Endothelial cell of umbilical vein (primary cell): Measurements from ENCODE around the gene NDUFAF7.

ENCODE experiments used
- CTCF ChIP-seq, 2 donors: IDR thresholded peaks; 1 replicate in 1 of 2; 2 replicates in 1 of 2; pipeline ENCODE4 v1.5.1; 2011; ENCODE audit warnings: low read length in 2 of 2, mild to moderate bottlenecking in 2 of 2, moderate library complexity in 2 of 2, control low read depth in 1 of 2, inconsistent platforms in 1 of 2, low read depth in 1 of 2; ENCODE audit not compliant: insufficient read depth in 1 of 2; ENCODE audit errors: extremely low read depth in 1 of 2
- EZH2 ChIP-seq: IDR thresholded peaks from 2 replicates; pipeline ENCODE4 v1.6.1; 2012; ENCODE audit warnings: borderline replicate concordance, low read depth, mild to moderate bottlenecking, moderate library complexity, low read length, inconsistent platforms; ENCODE audit not compliant: severe bottlenecking
- GATA2 ChIP-seq: IDR thresholded peaks from 2 replicates; pipeline ENCODE4 v1.7.0; 2011; ENCODE audit warnings: low read depth, mild to moderate bottlenecking, moderate library complexity, mixed read lengths, low read length; ENCODE audit not compliant: insufficient read length, insufficient read depth
- JUN ChIP-seq: IDR thresholded peaks from 2 replicates; pipeline ENCODE4 v1.6.1; 2011; ENCODE audit warnings: borderline replicate concordance, low read depth; ENCODE audit not compliant: insufficient read length, insufficient read depth
- MAX ChIP-seq: IDR thresholded peaks from 2 replicates; pipeline ENCODE4 v1.6.1; 2011; ENCODE audit not compliant: insufficient read depth, insufficient read length
- MYC ChIP-seq: IDR thresholded peaks from one replicate; pipeline ENCODE4 v1.6.1; 2011; ENCODE audit warnings: mild to moderate bottlenecking, low read depth, low read length
- POLR2A ChIP-seq: IDR thresholded peaks from 2 replicates; pipeline ENCODE4 v1.6.1; 2012; ENCODE audit warnings: low read depth, mild to moderate bottlenecking, control low read depth, low read length
- POLR2AphosphoS5 ChIP-seq: IDR thresholded peaks from 2 replicates; pipeline ENCODE4 v1.6.1; 2012; ENCODE audit warnings: low read depth, mild to moderate bottlenecking, control low read depth, low read length, moderate library complexity; ENCODE audit not compliant: insufficient read depth

GRCh38 chr2:37205689-37206341, 25.6 kb upstream of the NDUFAF7 start:
- TF ChIP-seq CTCF (IDR thresholded peaks at IDR 0.05; ENCODE audit: extremely low read depth in 1 of 2, insufficient read depth in 1 of 2, low read depth in 1 of 2, low read length in 2 of 2) (no peak), POLR2A (no peak), MAX (no peak), JUN (no peak), EZH2 (no peak), POLR2AphosphoS5 (no peak), MYC (no peak), GATA2 (no peak)
